Skin epidermis (tissue), 12 donors: ENCODE data around the gene FGG.
"Not testable (repeated sequence)": the region's sequence is repeated elsewhere in the genome, so short reads cannot be mapped to it uniquely, and the experiment has no call there.

Experiments used
- H3K27ac ChIP-seq, 21 experiments: fragments of 200-600 bp; sonication (generic) in 11 of 21; one replicate each; pipeline ENCODE4 v1.5.0; 2020; ENCODE audit warnings: mild to moderate bottlenecking in 3 of 21, inconsistent platforms in 2 of 21, moderate library complexity in 2 of 21
- H3K4me3 ChIP-seq, 7 experiments: fragments of 200-600 bp; sonication (generic) in 2 of 7; one replicate each; pipeline ENCODE4 v1.5.0; 2020; ENCODE audit warnings: inconsistent platforms in 2 of 7, mild to moderate bottlenecking in 2 of 7, moderate library complexity in 1 of 7

FGG gene

DNA sequence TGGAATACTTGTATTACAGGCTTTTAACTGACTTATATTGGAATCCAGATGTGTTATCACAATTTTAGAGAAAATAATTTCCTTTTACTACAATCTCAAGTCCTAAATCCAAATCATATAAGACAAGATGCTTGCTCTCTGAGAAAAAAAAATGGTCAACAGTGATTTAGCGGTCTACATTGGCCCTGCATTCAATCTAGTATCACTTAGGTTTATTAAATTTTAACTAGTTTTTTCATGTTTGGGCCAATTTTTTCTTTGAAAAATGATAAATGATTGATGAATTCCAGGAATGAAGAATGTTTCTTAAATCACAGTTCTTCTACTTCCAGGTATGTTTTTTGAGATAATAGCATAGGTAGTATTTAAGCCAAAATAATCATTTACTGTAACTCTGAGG, 2.8 kb upstream of the FGG start:
- H3K27ac ChIP-seq = no peak overlapping the region
- H3K4me3 ChIP-seq = no peak overlapping the region

DNA sequence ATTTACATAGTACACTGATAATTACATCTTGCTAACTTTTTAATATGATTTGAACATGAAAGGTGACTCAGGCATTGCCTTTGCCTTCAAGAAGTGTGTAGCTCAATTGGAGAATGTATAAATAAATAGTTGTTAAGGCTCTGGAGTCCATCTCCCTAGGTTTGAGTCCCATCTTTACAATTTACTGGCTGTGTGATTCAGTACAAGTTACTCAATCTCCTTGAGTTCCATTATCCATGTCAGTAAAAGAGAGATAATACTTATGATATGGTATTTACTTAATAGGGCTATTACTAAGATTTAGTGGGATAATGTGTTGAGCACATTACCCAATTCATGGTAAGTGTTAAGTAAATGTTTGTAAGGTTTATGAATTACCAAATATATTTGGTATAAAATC, 1.9 kb upstream of the FGG start:
- no peak overlapping the region for H3K4me3 ChIP-seq

DNA sequence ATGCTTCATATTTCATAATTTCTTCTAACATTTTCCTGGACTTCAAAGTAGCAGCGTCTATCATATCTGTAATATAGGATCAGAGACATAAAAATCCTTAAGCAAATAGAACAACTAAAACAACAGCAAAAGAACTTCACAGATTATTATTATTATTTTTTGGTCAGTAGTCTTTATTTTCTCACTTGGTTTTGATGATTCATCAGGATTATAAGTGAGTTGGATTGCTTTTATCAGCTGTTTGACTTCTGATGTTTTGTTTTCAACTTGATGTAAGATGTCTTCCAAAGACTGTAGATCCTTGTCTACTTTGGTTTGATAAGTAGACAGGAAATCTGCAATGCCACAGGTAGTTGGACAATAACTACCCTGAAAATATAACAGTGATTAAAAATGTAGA, 623 bp downstream of the FGG start:
- no peak overlapping the region for H3K4me3 ChIP-seq

More for the DNA sequence above, 1.9 kb upstream of the FGG start:
- no peak overlapping the region for H3K27ac ChIP-seq

DNA sequence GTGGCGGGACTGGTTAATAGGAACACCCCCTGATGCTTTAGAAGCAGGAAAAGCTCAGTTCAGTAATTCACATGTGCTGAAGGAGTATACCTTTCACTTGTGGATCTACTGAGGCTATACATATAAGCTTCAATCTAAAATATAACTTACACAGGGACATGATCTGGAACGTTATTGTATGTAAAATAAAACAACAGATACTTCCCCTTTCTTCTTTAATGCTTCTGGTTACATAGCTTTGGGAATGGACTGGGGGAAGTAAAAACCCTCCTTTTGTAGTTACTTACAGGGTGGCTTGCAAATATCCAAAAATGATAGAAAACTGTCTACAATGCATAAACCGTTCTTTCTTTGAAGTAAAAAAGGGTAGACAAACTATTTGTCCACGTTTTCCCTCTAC, 1.9 kb downstream of the FGG start:
- Histone ChIP-seq H3K4me3 (no peak overlapping the region), H3K27ac (no peak overlapping the region)

More for the DNA sequence above, 623 bp downstream of the FGG start:
- no peak overlapping the region for H3K27ac ChIP-seq

DNA sequence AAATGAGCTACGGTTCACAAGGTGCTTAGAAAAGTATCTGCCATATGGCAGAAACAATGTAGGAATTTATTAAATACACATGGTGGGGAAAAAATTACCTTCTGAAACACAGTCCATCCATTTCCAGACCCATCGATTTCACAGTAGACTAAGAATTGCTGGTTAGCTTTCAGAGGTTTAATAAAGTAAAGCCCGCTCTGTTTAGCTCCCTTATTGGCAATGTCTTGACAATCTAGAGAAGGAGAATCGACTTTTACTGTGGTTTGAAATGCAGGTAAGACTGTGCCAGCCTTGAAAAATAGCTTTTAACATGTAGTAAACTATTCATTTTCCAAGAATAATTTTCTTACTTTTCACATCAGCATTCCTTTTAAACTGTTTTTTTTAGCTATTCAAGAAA, 2.9 kb downstream of the FGG start:
- H3K4me3 ChIP-seq = no peak overlapping the region
- H3K27ac ChIP-seq = no peak overlapping the region

DNA sequence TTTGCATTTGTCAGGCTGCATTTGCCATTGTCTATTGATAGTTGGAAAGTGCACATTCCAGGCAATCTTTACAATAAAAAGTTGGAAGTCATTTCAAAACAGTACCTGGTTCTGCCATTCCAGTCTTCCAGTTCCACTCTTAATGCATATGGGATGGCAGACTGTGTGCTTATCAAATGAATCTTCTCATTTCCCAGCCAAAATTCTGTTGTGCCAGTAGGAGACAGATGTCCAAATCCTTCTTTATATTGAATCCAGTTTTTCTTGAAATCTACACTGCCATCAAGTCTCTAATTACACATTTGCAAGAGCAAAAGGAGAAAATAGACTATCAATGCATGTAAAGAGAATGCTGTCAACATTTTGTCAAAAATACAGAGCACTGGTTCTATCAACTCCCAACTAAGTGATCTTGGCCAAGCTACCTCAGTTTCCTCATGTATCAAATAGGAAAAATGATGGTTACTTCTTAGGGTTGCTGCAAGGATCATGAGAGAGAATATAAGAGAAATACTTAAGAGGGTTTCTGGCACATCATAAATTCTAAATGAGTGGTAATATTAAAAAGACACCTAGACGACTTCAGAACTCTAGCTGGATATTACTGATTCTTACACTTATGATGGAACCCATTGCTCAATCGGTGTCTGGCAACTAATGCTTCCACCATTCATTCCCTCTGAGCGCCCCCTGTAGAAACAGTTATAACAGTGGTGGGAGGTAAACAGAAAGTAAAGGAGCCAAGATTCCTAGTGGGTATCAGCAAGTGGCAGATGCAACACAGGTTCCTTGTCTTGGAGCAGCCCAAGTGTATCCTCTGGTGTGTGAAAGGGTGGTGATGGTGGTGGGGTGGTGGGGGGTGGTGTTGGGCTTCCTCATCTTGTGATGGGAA, 3.8 kb downstream of the FGG start:
- Histone ChIP-seq H3K4me3 (no peak overlapping the region), H3K27ac (no peak overlapping the region)

DNA sequence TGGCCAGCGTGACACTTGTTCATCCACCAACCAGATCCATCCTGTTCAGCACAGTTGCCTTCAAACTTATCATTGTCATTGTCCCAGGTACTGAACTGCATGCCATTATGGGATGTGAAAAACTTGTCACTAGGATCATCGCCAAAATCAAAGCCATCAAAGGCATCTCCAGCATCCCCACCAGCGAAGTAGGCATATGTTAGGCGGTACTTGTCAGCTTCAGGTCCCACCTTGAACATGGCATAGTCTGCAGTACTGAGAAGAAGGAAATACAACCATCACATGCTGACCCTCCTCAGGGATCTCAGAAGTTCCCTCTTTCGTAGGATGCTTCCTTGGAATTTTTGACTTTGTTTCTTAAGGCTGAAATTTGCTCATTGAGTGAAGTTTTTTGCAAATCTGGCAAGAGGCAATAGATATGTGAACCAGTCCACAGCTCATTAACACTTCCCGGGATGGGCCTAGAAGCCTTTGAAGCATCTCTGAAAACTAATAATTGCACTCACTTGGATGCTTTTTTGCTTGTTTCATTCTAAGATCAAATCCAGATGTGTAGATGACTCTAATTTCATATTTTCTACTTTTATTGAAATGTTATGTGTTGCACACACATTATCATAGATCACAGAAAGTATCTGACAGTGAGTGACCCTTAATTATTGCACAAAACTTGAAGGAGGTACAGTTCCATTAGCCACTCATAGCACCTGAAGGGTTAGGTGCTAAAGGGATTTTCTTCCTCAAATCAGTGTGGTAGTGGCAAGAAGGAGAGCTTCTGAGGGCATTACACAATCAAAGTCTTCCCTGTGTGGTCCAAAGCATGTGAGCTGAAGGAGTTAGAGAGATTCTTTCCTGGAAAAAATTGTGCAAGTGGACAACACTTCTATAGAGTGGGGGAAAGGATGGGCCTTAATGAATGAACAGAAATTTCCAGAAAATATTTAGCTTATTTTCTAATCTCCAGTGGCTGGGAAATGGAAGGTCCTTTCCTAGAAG, 5.4 kb downstream of the FGG start:
- Histone ChIP-seq H3K27ac (no peak overlapping the region), H3K4me3 (no peak overlapping the region)

DNA sequence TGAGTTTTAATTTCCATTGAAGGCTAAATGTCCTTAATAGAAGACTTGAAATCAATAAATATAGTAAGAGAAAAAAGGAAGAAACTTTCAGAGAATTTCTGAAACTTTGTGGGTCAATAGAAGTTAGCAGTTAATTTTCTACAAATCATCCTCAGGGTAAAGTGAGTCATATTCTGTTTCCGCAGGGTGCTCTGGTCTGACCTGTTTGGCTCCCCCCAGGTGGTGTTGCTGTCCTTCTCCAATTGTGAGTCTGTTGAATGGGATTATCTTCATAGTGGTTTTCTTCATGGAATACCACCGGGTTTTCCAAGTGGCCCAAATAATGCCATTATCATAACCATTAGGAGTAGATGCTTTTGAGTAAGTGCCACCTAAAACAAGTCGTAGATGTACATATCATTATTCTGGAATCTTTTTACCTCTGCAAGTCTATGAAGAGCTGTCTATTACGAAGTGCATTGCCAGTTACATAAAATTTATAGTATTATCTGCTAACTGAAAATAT, 7.7 kb downstream of the FGG start:
- Histone ChIP-seq H3K4me3 (no peak overlapping the region), H3K27ac (no peak overlapping the region)

DNA sequence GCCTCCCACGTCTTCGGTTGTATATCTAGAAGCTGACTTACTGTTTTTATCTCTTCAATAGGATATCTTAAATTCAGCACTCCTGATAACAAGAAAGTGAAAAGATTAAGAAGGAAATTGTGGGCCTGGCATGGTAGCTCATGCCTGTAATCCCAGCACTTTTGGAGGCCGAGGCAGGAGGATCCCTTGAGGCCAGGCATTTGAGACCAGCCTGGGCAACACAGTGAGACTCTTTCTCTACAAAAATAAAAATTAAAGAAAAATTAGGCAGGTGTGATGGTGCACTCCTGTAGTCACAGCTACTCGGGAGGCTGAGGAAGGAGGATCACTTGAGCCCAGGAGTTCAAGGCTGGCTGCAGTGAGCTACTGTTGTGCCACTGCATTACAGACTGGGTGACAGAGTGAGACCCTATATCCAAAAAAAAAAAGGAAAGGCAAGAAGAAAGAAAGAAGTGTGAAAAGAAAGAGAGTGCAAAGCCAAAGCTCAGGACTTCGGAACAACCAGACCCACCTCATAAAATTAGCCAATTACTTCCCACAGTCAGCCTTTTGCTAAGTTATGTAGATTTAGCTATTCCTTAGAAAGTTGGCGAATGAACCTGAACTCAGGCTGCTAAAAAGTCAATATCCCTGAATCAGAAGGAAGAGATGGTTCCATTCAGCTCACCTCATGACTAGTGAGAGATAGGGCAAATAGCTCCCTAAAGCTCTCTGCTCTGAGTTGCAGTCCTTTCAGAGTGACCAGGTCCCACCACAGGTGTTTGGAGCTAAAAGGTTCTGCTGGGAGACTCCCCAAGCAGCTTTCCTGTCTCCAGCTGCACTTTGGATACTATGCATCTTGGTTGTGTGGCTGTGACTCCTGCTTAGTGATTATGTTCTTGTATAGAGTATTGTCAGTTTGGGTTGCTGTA, 9.2 kb downstream of the FGG start:
- Histone ChIP-seq H3K27ac (no peak overlapping the region), H3K4me3 (no peak overlapping the region)

DNA sequence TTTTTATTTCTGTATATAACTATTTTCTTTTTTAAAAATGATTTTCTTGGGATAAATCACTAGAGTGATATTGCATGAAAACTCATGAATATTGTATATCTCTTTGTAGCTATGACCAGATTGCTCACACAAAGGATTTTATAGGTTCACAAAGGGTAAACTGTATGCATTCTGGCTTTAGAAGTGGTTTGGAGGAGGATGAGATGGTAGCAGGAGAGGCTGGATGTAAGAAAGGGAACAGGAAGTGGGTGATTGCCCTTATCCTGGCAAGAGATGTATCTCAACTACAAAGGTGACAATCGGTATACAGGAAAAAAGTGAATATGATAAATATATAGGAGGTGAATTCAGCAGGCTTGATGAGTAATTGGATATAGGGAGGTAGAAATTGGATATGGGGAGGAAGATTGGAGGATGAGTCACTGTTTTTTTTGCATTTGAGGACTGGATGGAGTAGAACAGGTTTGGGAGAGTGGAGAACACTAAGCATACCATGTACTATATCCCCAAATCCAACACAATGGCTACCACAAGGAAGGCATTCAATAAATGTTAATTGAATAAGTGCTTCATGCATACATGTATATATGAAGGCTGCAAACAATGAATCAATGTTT, 9.9 kb downstream of the FGG start:
- no peak overlapping the region for H3K27ac ChIP-seq

DNA sequence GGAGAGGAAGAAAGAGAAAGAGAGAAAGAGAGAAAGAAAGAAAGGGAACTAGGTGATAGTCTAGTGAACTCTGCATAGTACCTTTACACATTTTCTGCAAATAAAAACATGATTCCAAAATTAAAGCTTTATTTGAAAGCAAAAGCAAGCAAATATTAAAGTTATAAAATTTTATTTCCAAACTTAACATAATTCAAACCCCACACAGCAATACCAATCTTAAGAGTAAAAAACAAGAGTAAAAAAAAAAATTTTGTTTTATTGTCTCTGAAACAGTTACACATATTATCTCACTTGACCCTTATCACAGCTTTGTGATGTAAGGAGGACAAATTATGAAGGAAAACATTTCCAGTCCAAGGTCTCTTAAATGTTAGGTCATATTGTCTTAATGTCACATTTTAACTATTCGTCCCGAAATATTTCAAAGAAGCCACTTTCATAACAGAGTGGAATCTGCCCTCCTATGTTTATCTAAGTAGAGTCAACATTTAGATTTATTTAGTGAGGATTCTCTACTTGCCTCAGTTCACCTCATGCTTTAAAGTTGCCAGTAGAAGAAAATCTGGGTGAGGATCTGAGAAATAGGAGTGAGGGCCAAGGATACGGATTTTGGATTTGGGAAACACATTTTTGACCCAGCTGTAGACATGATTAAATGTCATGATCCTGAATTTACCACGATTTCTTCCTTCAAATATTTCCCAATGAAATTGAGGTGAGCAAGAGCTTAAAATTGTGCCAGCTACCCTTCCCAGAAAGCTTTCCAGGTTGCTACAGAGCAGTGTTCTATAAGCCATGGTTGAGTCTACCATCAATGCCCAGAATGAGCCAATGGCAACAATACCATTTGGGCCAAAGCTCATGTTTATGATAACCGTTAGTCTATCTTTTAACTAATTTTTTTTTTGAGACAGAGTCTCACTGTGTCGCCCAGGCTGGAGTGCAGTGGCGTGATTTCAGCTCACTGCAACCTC, 14.4 kb downstream of the FGG start:
- Histone ChIP-seq H3K27ac (no peak overlapping the region), H3K4me3 (no peak overlapping the region)

More for the DNA sequence above, 9.9 kb downstream of the FGG start:
- no peak overlapping the region for H3K4me3 ChIP-seq

DNA sequence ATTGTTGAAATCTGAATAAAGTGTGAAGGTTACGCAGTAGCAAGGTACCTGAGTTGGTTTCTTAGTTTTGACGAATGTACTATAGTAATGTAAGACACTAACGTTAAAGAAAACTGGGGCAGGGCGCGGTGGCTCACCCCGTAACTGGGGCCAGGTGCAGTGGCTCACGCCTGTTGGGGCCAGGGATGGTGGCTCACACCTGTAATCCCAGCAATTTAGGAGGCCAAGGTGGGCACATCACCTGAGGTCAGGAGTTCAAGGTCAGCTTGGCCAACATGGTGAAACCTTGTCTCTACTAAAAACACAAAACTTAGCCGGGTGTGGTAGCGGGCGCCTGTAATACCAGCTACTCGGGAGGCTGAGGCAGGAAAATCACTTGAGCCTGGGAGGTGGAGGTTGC, 15.2 kb downstream of the FGG start:
- H3K4me3 ChIP-seq, H3K27ac ChIP-seq: not testable (repeated sequence)

DNA sequence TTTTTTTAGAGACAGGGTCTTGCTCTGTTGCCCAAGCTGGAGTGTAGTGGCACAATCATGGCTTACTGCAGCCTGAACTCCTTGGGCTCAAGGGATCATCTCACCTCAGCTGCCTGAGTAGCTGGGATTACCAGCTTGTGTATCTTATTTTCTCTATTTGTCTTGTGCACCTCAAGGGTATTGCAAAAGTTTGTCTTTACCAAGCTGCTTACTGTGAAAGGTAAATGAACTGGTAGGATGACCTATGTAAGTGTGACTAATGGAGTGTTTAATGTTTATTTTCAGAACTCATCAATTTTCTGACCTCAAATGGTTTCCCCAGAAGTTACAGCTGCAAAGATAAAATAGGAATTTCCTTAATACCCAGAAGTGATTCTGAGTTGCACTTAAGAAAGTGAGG, 16.6 kb downstream of the FGG start:
- Histone ChIP-seq H3K27ac (no peak overlapping the region), H3K4me3 (no peak overlapping the region)

DNA sequence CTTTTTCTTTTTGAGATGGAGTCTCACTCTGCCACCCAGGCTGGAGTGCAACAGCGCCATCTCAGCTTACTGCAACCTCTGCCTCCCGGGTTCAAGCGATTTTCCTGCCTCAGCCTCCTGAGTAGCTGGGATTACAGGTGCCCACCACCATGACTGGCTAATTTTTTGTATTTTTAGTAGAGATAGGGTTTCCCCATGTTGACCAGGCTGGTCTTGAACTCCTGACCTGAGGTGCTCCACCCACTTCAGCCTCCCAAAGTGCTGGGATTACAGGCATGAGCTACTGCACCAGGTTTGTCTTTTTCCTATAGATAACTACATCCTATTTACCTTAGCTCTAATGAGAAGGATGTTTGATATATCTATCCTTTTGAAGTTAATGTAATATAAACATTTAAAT, 18.1 kb downstream of the FGG start:
- H3K27ac ChIP-seq, H3K4me3 ChIP-seq: not testable (repeated sequence)

DNA sequence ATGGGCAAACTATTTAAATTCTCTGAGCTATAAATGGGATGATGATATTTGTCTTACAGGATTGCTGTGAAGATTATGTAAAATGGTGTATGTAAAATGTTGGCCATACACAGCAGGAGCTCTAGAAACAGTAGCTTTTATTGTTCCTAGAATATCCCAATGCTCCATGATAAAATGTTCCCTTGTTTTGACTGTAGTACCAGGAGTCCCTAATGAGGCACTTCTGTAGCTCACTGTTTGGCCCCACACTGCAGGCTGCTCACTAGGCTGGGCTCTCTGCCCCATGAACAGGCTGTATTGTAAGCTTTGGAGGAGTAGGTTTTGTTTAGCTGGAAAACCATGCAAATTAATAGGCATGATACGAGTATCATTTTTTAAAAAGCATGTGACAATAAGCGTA, 18.6 kb downstream of the FGG start:
- Histone ChIP-seq H3K4me3 (no peak overlapping the region), H3K27ac (no peak overlapping the region)

DNA sequence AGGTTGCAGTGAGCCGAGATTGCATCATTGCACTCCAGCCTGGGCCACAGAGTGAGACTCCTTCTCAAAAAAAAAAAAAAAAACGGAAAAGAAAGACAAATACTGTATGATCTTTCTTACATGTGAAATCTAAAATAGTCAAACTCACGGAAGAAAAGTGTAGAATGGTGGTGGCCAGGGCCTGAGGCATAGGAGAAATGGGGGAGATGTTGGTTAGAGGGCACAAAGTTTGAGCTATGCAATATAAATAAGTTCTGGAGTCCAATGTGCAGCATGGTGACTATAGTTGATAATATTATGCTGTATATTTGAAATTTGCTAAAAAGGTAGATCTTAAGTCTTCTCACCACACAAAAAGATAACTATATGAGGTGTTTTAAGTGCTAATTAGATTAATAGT, 20.6 kb downstream of the FGG start:
- Histone ChIP-seq H3K4me3 (no peak overlapping the region), H3K27ac (no peak overlapping the region)

DNA sequence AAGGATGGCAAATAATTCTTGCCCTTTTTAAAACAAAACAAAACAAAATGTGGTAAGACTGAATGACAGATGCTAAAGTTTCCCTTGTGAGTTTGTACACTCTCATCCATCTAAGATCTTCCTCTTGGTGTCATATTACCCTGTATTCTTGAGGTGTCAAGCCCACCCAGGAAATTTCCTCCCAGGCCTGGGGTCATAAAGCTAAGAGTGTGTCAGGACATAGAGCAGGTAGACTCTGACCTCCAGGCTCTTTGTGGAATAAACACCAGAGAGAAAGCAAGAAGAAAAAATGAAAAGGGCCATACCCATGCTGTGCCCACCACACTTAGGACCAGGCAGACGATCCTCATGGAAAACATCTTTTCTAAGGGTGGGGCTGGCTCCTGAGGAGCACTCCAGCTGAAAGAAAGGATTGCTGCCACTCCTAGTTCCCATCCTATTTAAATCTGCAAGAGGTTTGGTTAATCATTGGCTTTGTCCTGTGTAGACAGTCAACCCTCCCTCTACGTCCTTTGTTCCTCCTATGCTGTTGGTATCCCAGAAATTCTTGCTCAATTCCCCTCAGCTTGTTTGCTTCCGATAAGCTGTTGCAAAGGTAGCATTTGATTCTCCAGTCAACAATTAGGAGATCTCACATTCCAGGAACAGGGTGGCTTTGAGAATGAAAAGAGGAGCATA, 22.0 kb downstream of the FGG start, which contains the start of gene FGA:
Gene FGA, minus strand, starts transcription at position 414 of the 678 bp plus-strand sequence. Its CDS starts 55 bp downstream, at position 359.
- Histone ChIP-seq H3K27ac (no peak within 1 kb of the TSS), H3K4me3 (no peak within 1 kb of the TSS)
